K562 (cell line): ENCODE results near the gene SMC4. TPM values are rescaled to one million over a fixed set of nuclear protein-coding genes. Genes with fewer than 3 reads are reported as not detected.

ENCODE experiments used
- ATAC-seq: fragments of 200-7000 bp; cut with Tn5 transposase; 3 replicates; pipeline ENCODE4 v1.9.1; 2020; ENCODE audit warnings: moderate library complexity
- BruUV-seq: library from RNA; stranded (reverse); fragments of 400-500 nt; replicated peaks from 2 replicates; lab custom pipeline; 2021; lab: Mats Ljungman, UMichigan
- CTCF ChIA-PET: fragments of 300-600 bp; formaldehyde crosslinking; extraction: SDS; loops from one replicate; lab custom pipeline; 2021; ENCODE audit warnings: low intra/inter-chr PET ratio; lab: Yijun Ruan, JAX
- POLR2A ChIA-PET: fragments of 300-600, 350-650 bp; sonication (Branson Sonifier 250); formaldehyde crosslinking; extraction: SDS; loops from one replicate; lab custom pipeline; 2021; ENCODE audit warnings: antibody characterized with exemption, inconsistent platforms; lab: Yijun Ruan, JAX
- DNase-seq, 4 experiments: peaks; one replicate each; pipeline versions ENCODE4 v3.0.0 to v3.0.0-alpha.2; 2011 to 2018; ENCODE audit warnings: low spot score in 3 of 4, mixed read lengths in 3 of 4; ENCODE audit errors: extremely low read depth in 1 of 4
- FAIRE-seq: peaks from 2 replicates; lab custom pipeline; 2011; peaks lifted over from hg19 to GRCh38; lab: Jason Lieb, UNC
- H2AFZ ChIP-seq: 2 replicates; pipeline ENCODE4 v1.6.0; 2011; ENCODE audit warnings: low read depth, low read length, control low read depth, inconsistent platforms
- H3K27ac ChIP-seq: fragments of 200-600 bp; 3 replicates; pipeline ENCODE4 v1.8.0; 2011; ENCODE audit warnings: low read depth, mild to moderate bottlenecking, control low read depth, inconsistent platforms, low read length, moderate library complexity, mixed read lengths; ENCODE audit errors: extremely low read depth
- H3K27me3 ChIP-seq, 2 experiments: fragments of 300-600 bp in 1 of 2; 2 replicates in 1 of 2; 3 replicates in 1 of 2; pipeline versions ENCODE4 v1.6.0 to v1.8.0; 2011; ENCODE audit warnings: inconsistent platforms in 2 of 2, low read length in 2 of 2, mild to moderate bottlenecking in 1 of 2, mixed read lengths in 1 of 2, moderate library complexity in 1 of 2; ENCODE audit not compliant: control insufficient read depth in 2 of 2, insufficient read depth in 2 of 2
- H3K36me3 ChIP-seq: fragments of 300-600 bp; 3 replicates; pipeline ENCODE4 v1.8.0; 2011; ENCODE audit warnings: mild to moderate bottlenecking, low read length, inconsistent platforms; ENCODE audit not compliant: control insufficient read depth, insufficient read depth
- H3K4me1 ChIP-seq, 2 experiments: fragments of 200-600 bp in 1 of 2; replicated peaks in 1 of 2; 2 replicates in 1 of 2; 3 replicates in 1 of 2; pipeline versions ENCODE4 v1.5.1 to v1.8.0; 2011; ENCODE audit warnings: inconsistent platforms in 2 of 2, low read length in 2 of 2, mild to moderate bottlenecking in 1 of 2, mixed read lengths in 1 of 2, moderate library complexity in 1 of 2; ENCODE audit not compliant: control insufficient read depth in 2 of 2, insufficient read depth in 2 of 2
- H3K4me2 ChIP-seq: 2 replicates; pipeline ENCODE4 v1.6.1; 2011; ENCODE audit warnings: low read length, control low read depth, inconsistent platforms, mixed read lengths; ENCODE audit not compliant: insufficient read depth
- H3K4me3 ChIP-seq: fragments of 200-600 bp; sonication (generic), shearing (Covaris generic); 2 replicates; pipeline ENCODE4 v1.5.1; 2016; ENCODE audit warnings: control low read depth, inconsistent platforms
- H3K79me2 ChIP-seq: fragments of 200-600 bp; 3 replicates; pipeline ENCODE4 v1.8.0; 2011; ENCODE audit warnings: low read length, inconsistent platforms; ENCODE audit not compliant: control insufficient read depth, insufficient read depth
- H3K9ac ChIP-seq, 2 experiments: 2 replicates each; pipeline versions ENCODE4 v1.6.0 to v1.6.1; 2011; ENCODE audit warnings: low read depth in 2 of 2, low read length in 2 of 2, control low read depth in 1 of 2, inconsistent platforms in 1 of 2, mild to moderate bottlenecking in 1 of 2, mixed read lengths in 1 of 2; ENCODE audit not compliant: insufficient read depth in 1 of 2
- H3K9me1 ChIP-seq: one replicate; pipeline ENCODE4 v1.6.0; 2011; ENCODE audit warnings: inconsistent platforms, mild to moderate bottlenecking, low read length, moderate library complexity; ENCODE audit not compliant: control insufficient read depth, insufficient read depth
- H3K9me3 ChIP-seq: replicated peaks from 2 replicates; pipeline ENCODE4 v1.5.1; 2011; ENCODE audit warnings: low read depth, low read length, inconsistent platforms; ENCODE audit not compliant: control insufficient read depth, insufficient read depth
- H4K20me1 ChIP-seq: replicated peaks from 2 replicates; pipeline ENCODE4 v1.6.1; 2011; ENCODE audit warnings: low read length, inconsistent platforms, mixed read lengths; ENCODE audit not compliant: control insufficient read depth, insufficient read depth
- ESRRA ChIP-seq: fragments of 450-650 bp; IDR thresholded peaks from 2 replicates; pipeline ENCODE4 v1.6.1; 2014; ENCODE audit warnings: low read depth, mild to moderate bottlenecking, moderate library complexity, borderline replicate concordance
- HMGN3 ChIP-seq: IDR thresholded peaks from 2 replicates; pipeline ENCODE4 v1.6.1; 2011; ENCODE audit warnings: borderline replicate concordance, low read depth, mild to moderate bottlenecking, mixed read lengths, low read length; ENCODE audit not compliant: insufficient read length; ENCODE audit errors: extremely low read depth
- JUND ChIP-seq, 2 experiments: IDR thresholded peaks; 2 replicates in 1 of 2; 3 replicates in 1 of 2; pipeline ENCODE4 v1.6.1; 2011; ENCODE audit warnings: borderline replicate concordance in 2 of 2, low read depth in 2 of 2, low read length in 2 of 2, improper control_type of control experiment in 1 of 2, missing biosample characterization in 1 of 2, missing genetic modification characterization in 1 of 2, missing genetic modification reagents in 1 of 2
- NR3C1 ChIP-seq: sonication (generic); formaldehyde crosslinking; IDR thresholded peaks from 2 replicates; pipeline ENCODE4 v1.8.1; 2022; ENCODE audit warnings: missing genetic modification reagents
- RFX1 ChIP-seq: fragments of 450-650 bp; IDR thresholded peaks from 2 replicates; pipeline ENCODE4 v1.6.1; 2016; ENCODE audit warnings: mild to moderate bottlenecking, moderate library complexity
- SETDB1 ChIP-seq: IDR thresholded peaks from one replicate; pipeline ENCODE4 v1.6.1; 2012; ENCODE audit warnings: low read length, control low read depth, inconsistent platforms
- SP1 ChIP-seq: sonication (generic); formaldehyde crosslinking; IDR thresholded peaks from 2 replicates; pipeline ENCODE4 v1.8.1; 2022; ENCODE audit warnings: mild to moderate bottlenecking, missing genetic modification reagents
- TAL1 ChIP-seq: fragments of 450-650 bp; IDR thresholded peaks from 2 replicates; pipeline ENCODE4 v1.6.1; 2016; ENCODE audit warnings: mild to moderate bottlenecking
- ZNF121 ChIP-seq: sonication (generic); formaldehyde crosslinking; conservative IDR thresholded peaks from 2 replicates; pipeline ENCODE4 v1.8.0; 2022; ENCODE audit warnings: missing genetic modification reagents
- ZNF143 ChIP-seq: sonication (generic); formaldehyde crosslinking; IDR thresholded peaks from 2 replicates; pipeline ENCODE4 v1.9.0; 2022; ENCODE audit warnings: mild to moderate bottlenecking, missing genetic modification reagents
- ZNF707 ChIP-seq: fragments of 250-450 bp; sonication (Bioruptor Pico); conservative IDR thresholded peaks from 2 replicates; pipeline ENCODE4 v1.8.0; 2022; ENCODE audit warnings: inconsistent platforms, mild to moderate bottlenecking, moderate library complexity
- WGBS: fragments of 100-300 bp; shearing (Covaris generic); methylation state at CpG from one replicate; pipeline ENCODE4 v1.1.6; 2016; ENCODE audit warnings: low coverage, mixed read lengths; ENCODE audit not compliant: insufficient coverage; ENCODE audit errors: missing lambda C conversion rate; 5-methylcytosine and 5-hydroxymethylcytosine counted together
- in situ Hi-C: fragments of 300-500 bp; cut with MboI; formaldehyde crosslinking; loops from 4 replicates; pipeline ENCODE4 v1.15.0; 2018; ENCODE audit warnings: inconsistent platforms, mixed read lengths
- intact Hi-C: fragments of 100-400 bp; cut with micrococcal nuclease; formaldehyde crosslinking; loops from 2 replicates; pipeline ENCODE4 v1.14.2; 2022
- polyA plus RNA-seq, 8 experiments: library from polyadenylated mRNA; depleted of rRNA in 4 of 8; stranded (reverse) in 5 of 8; unstranded in 3 of 8; fragments of >200 nt; fragmentation: Nextera tagmentation in 2 of 8; fragmentation: Illumina TruSeq in 1 of 8; extraction: Ambion mirVana in 2 of 8; extraction: Trizol in 1 of 8; gene quantifications; 2 replicates each; pipeline versions ENCODE4 v1.2.1 to v1.2.3, GENCODE V29; 2011 to 2014; ENCODE audit warnings: inconsistent platforms in 1 of 8, missing spikeins in 1 of 8
- total RNA-seq, 7 experiments: library from RNA; depleted of rRNA in 6 of 7; stranded (reverse); fragments of >200 nt in 6 of 7; fragmentation: Illumina TruSeq in 2 of 7; extraction: Trizol in 2 of 7; gene quantifications; 2 replicates each; pipeline versions ENCODE4 v1.2.1 to v1.2.3, GENCODE V29; 2011 to 2021; ENCODE audit warnings: low replicate concordance in 1 of 7
- TF ChIP-seq, protein P1 (sequence below): IDR thresholded peaks from 2 replicates; pipeline ENCODE4 v1.6.1; 2011; ENCODE audit not compliant: insufficient read length; ENCODE audit errors: extremely low read depth

SMC4 gene
- total and polyA plus RNA-seq, 9 of the 15 experiments (the other 6 are each of a cell fraction or from before 2014, with no cell fraction given), result 87.9 to 347 (median 176) TPM

- H3K4me1 ChIP-seq, result peaks cover 9 to 28% of the 10 kb centered on the region in 2 experiments; a peak in 4 of 5 replicates
- no peaks in the 10 kb centered on the region for H3K9me1 ChIP-seq
- DNase-seq, result no peak
- no peak overlapping the region for H3K4me2 ChIP-seq
- no peak for FAIRE-seq
- H3K27ac ChIP-seq, result no peak overlapping the region
- ChIA-PET POLR2A (interaction anchor here (0.5 to 1.2 kb wide), 3 partner anchors 9 to 279 kb away, joined by 3 read pairs; partner anchors contain the start of gene SMC4), CTCF (no interaction called here)
- no peak for TF ChIP-seq HMGN3
- TF ChIP-seq SP1 (CRISPR knock-in tag), result no peak
- TF ChIP-seq NR3C1, result no peak
- TF ChIP-seq SETDB1, result no peak
- TF ChIP-seq RFX1, result peak; percentile 75
- 83% methylated on average over 3 of the region's 3 CpGs for WGBS
- in situ Hi-C loops (no loop called here), intact Hi-C loops (no loop called here)
- H3K79me2 ChIP-seq, result peaks cover 18% of the 10 kb centered on the region; the same call in 1 of the 3 replicates
- H4K20me1 ChIP-seq, result no peaks in the 10 kb centered on the region
- H2AFZ ChIP-seq, result no peak overlapping the region
- no peak for ATAC-seq
- no TSS peak for BruUV-seq
- no peaks in the 10 kb centered on the region; the same call in 2 of the 3 replicates for H3K36me3 ChIP-seq
- peak overlapping the region in 1 of 2 experiments; percentile 39; a peak in 1 of 4 replicates for H3K9ac ChIP-seq
- no peaks in the 10 kb centered on the region for H3K27me3 ChIP-seq
- H3K4me3 ChIP-seq, result no peak overlapping the region
- no peaks in the 10 kb centered on the region for H3K9me3 ChIP-seq
Measured at GRCh38 chr3:160390565-160391138, 8.8 kb upstream of the SMC4 start.

GRCh38 chr3:160392798-160393197, 6.7 kb upstream of the SMC4 start:
- Histone ChIP-seq H3K9ac (no peak overlapping the region), H3K4me1 (peaks cover 9 to 33% of the 10 kb centered on the region in 2 experiments; a peak in 4 of 5 replicates), H3K4me2 (no peak overlapping the region), H3K4me3 (no peak overlapping the region), H4K20me1 (no peaks in the 10 kb centered on the region), H3K9me1 (no peaks in the 10 kb centered on the region), H3K36me3 (no peaks in the 10 kb centered on the region), H2AFZ (no peak overlapping the region), H3K9me3 (no peaks in the 10 kb centered on the region), H3K27ac (no peak overlapping the region), H3K27me3 (no peaks in the 10 kb centered on the region), H3K79me2 (peaks cover 35% of the 10 kb centered on the region)
- ChIA-PET CTCF (no interaction called here), POLR2A (interaction anchor here (0.6 to 1.0 kb wide), 2 partner anchors 9 to 63 kb away, joined by 3 read pairs; no protein-coding TSS in a partner anchor)
- in situ Hi-C loops (no loop called here), intact Hi-C loops (no loop called here)
- no TSS peak for BruUV-seq
- TF ChIP-seq ESRRA (no peak), ZNF143 (no peak), TAL1 (no peak), ZNF707 (CRISPR knock-in tag) (no peak), ZNF121 (CRISPR knock-in tag) (peak; percentile 81), JUND (IDR thresholded peaks at IDR 0.05; ENCODE audit: borderline replicate concordance, low read depth, low read length) (no peak), JUND (tag; IDR thresholded peaks at IDR 0.05; ENCODE audit: borderline replicate concordance, low read depth, low read length) (no peak)
- TF ChIP-seq, protein P1, sequence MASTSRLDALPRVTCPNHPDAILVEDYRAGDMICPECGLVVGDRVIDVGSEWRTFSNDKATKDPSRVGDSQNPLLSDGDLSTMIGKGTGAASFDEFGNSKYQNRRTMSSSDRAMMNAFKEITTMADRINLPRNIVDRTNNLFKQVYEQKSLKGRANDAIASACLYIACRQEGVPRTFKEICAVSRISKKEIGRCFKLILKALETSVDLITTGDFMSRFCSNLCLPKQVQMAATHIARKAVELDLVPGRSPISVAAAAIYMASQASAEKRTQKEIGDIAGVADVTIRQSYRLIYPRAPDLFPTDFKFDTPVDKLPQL, result no peak
- ATAC-seq, result no peak
- no peak for FAIRE-seq
- no peak for DNase-seq
